ENCODE results near the gene GALC.

The GALC gene

DNA sequence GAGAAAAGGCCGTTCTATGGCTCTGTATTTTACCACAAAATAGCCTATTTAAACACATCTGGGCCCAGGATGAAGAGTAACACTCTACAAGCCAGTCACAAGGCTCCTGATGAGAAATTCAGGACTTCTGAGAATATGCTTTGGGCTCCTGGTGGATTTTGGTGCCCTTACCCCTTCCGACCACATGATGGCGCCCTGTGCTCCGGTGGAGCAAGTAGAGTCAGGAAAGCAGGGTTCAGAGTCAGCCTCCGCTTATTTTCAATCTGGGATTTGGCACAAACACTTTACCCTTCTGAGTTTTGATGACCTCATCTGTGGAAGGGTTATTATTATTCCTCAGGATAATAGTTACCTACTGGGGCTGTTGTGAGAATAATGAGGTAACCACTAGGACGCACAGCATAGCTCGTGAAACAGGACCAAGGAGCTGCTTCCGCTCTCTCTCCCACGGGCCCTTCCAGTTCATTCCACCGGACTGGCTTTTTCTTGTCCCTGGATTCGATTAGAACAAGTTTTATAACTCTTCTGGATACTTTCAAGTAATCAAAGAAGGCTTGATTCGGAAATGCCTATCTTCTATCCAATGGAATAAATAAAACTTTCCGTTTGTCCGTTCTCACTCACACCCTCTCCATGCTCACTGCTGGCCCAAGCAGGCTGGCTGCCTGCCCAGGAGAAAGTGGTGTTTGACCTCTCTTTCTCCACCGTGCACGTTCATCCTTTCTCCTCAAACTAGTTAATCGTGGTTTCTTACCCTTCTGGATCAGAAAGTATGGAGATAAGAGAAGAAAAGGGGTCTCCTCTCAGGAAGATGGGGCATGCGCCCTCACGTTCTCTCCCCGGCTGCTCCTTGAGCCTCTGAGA lies 104.6 kb downstream of the GALC start:
- peak in 3 of 51 donors; percentile 1 to 14 (median 3) for DNase-seq

GRCh38 chr14:87883750-87884149 lies 109.2 kb downstream of the GALC start:
- DNase-seq = no peak

Measured in hypothalamus (tissue), 51 donors.